ENCODE data around the gene PTPRT.

DNA sequence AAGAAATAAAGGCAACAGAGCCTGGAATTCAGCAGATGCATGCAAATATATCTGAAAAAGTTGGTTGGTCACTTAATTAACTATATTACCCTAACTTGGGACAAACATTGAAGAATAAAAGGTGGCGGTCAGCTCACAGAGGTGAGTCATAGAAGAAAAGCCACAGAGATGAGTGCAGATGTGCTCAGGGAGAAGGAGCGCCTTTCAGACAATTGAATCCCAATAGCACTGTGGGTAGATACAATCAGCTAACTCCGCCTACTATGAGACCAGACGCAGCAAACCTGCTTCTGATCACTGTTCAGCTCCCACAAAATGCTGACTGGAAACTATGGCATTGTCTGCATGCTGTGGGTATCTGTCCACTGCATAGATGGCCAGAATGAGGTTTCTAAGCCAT is 447.8 kb downstream of the PTPRT start:
- TF ChIP-seq EZH2 (IDR thresholded peaks at IDR 0.05) (no peak), ZFX (IDR thresholded peaks at IDR 0.05) (no peak), POLR2A (IDR thresholded peaks at IDR 0.05; ENCODE audit: borderline replicate concordance, extremely low read depth, insufficient read depth, insufficient read length) (no peak)

Measured in HCT116 (cell line).